Activated T-cell treated with anti-CD3 and anti-CD28 coated beads, Interleukin-2, amount 50 U/mL, for 48 hours (primary cell): Measurements from ENCODE around the gene MRPL10.
"Not testable (repeated sequence)": the region's sequence is repeated elsewhere in the genome, so short reads cannot be mapped to it uniquely, and the experiment has no call there.

Experiments used
- DNase-seq, 2 experiments: peaks; one replicate each; pipeline ENCODE4 v3.0.0-alpha.2; 2020

Gene MRPL10

DNA sequence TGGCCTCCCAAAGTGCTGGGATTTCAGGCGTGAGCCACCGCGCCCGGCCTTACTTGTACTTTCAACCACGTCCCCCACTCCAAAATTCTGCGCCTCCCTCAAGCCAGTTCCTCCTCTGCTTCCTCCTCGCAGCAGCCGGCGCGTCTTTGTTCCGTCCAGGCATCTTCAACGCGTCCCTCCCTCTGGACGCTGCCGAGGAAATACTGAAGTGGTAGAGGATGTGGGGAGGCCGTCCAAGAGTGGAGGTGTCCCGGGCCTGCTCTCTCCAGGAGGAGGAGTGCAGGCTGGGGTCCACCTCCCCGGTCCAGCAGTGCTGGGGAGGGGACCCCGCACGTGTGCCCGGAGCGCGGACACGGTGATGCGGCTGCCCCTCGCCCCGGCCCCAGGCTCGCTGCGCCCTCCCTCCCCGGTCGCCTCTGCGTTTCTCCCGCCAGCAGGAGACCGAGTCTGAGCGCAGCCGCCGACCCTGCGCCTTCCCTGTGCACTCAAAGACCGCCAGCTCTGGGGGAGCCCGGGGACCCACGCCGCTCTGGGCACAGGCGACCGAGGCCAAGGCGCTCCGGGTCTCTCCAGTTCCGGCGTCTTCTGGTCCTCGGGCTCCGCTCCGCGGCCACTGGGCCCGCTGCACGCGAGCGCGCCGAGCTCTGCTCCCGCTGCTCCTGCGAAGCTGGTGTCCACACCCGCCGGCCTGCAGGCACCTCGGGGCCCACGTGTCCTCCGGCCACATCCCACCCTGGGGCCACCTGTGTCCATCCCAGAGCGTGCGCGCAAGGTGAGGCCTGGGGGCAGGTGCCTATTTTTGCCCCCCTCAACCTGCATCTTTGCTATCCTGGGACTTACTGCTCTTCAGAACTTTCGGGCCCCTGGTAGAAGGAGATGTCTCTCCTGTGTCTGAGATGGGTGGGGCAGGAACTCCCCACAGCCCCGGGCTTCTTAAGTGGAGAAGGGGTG is 41.5 kb downstream of the MRPL10 start:
- DNase-seq, result peak; percentile 73 to 80

DNA sequence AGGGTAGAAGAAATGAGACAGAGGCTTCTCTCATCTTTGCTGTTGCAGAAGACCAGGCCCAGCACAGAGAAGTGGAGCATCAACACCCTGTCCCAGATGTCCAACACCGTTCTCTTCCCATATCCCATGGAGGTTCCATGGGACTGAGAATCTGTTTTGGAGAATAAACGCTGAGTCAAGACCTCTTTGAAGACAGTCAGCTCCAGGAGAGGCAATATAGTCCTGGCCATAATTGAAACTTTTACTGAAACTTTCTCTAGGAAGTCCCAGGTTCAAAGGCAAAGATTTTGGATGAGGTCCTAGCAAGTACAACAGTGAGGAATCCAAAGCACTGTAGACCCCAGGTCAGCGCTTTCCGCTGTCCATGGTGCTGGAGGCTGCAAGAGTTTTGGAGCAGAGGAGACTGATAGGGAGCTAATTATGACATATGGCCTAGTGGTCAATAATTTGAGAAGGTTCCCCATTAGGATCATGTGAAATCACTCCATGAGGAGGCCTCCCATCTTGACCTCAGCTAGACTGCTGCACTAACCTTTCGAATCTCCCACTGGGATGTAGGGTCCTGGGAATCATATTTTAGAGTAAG is 45.7 kb downstream of the MRPL10 start:
- peak; percentile 32 to 53 for DNase-seq

DNA sequence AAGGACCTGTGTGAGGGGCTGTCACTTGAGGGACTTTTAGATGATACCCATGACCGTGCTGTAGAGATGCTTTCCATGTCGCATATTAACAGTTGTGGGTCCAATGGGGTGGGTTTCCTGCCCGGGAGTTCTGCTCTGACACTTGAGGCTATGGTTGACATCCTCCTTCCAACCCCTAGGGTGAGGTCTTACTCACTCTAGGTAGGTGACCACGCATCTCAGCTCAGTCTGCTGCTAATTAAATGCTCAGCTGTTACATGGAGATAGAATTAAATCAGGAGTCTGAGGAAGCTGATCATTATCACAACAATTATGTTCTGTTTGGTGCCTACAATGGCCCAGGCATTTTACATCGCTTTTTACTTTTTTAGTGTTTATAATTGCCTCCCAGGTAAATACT is 49.9 kb downstream of the MRPL10 start:
- DNase-seq, result peak in 1 of 2 experiments; percentile 10

DNA sequence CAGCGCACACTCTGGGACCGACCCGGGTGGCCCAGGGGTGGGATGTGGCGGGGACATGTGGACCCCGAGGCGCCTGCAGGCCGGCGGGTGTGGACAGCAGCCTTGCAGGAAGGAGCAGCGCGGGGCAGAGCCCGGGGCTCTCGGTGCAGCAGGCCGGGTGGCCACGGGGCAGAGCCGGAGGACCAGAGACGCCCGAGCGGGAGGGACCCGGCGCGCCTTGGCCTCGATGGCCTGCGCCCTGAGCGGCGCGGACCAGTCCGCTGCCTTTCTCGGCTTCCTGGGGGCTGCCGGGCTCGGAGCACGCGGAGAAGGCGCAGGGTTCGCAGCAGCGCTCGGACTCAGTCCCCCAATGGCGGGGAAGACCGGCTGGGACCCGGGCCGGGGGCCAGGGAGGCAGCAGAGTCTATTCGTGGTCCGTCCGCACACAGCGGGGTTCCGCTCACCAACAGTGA is 53.1 kb downstream of the MRPL10 start:
- DNase-seq, result no peak

DNA sequence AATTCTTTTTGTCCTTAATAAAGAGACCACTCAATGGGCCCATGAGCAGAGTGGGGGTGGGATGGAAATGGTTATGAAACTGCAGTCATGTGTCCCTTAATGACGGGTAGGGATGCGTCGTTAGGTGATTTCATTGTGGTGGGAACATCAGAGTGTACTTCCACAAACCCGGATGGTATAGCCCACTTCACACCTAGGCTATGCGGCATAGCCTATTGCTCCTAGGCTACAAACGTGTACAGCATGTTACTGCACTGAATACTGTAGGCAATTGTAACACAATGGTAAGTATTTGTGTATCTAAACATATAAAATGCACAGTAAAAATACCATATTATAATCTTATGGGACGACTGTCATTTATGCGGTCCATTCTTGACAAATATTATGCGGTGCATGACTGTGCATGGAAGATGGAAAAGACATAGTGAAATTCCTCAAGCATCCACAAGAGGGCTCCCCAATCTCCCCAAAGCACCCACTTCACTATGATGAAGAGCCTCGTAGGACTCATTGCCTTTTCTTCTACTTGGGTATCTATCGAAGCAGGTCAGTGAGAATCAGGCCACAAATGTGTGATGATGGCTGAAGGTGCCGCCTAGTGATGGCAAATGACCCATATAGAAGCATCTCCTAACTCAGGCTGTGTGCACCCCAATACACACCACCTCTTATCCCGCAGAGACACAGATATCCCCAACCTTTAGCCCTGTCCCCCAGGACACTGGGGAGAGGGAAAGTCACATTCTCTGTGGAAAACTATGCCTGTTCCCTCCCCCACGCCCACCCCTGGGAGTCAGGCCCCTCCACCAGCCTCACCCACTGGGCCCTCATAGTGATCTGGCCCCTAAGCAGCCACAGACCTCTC is 54.8 kb downstream of the MRPL10 start:
- DNase-seq, result peak; percentile 26 to 46

DNA sequence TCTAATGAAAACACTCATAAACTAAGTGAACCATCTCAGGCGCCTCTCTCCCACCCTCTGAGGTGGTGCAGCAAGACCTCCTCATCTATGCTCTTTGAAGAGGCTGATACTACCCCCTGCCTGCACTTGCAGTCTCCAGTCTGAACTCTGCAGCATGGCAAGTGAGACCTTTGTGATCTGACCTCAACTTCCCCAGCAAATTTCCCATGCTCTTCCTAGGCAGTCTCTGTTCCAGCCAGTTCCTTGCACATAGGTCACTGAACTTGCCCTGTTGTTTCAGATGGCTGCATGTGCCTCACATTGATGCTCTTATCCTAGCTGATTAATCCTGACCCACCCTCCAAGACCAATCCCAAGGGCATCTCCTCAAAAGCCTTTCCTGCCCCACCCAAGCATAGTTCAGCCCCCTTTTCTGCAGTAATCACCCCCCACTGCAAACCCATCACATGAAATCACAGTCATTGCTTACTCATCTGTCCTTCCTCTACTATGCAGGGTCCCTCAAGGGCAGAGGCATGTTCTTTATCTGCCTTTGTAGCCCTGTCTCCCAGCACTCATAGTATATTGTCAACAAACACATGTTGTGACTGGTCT is 56.3 kb downstream of the MRPL10 start:
- no peak for DNase-seq

DNA sequence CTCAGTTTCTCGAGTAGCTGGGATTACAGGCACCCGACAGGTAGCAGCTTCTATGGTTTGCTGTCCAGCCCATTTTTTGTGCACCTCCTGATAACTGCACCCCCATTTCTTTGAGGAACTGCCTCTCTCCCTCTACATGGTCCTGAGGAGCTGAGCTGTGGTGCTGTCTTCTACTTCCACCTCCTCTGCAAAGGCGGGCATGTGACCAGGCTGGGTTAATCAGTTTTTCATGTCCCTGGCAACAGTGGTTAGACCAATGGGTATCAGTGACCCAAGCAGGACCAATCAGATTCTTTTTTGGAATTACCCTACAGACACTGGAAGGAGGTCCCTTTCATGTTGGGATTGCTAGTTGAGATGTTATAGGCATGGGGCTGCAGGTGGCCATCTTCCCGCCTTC is 57.0 kb downstream of the MRPL10 start:
- DNase-seq, result no peak

DNA sequence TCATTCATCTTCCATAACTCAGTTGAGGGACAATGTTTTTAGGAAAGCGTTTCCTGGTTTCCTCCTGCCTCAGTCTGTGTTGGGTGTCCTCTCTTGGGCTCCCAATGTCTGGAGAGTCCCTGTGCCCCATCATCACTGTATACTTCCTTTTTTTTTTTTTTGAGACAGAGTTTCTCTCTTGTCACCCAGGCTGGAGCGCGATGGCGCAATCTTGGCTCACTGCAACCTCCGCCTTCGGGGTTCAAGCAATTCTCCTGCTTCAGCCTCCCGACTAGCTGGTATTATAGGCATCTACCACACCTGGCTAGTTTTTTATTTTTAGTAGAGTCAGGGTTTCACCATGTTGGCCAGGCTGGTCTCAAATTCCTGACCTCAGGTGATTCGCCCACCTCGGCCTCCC is 57.7 kb downstream of the MRPL10 start:
- DNase-seq, result not testable (repeated sequence)
